ENCODE data around the gene PRDX6.

Gene PRDX6

GRCh38 chr1:173477286-173478093, at the start of gene PRDX6:
Gene PRDX6 (plus strand): TSS chr1:173477335. CDS start chr1:173477398, 63 bp downstream.
- TF ChIP-seq CTCF (conservative IDR thresholded peaks at IDR 0.05): no peak
- H3K27ac ChIP-seq: peak within 1 kb of the TSS; percentile 93

- H3K27ac ChIP-seq: peak overlapping the region; percentile 53
- peak; percentile 80 for TF ChIP-seq CTCF (conservative IDR thresholded peaks at IDR 0.05)
Measured at GRCh38 chr1:173429471-173430402, 47.4 kb upstream of the PRDX6 start.

- no peak for TF ChIP-seq CTCF (conservative IDR thresholded peaks at IDR 0.05)
- H3K27ac ChIP-seq: no peak overlapping the region; the same call in 1 of the 2 replicates
Measured at GRCh38 chr1:173430677-173431303, 46.3 kb upstream of the PRDX6 start.

GRCh38 chr1:173431304-173432045, 45.7 kb upstream of the PRDX6 start:
- H3K27ac ChIP-seq: peak overlapping the region; percentile 16; the same call in 1 of the 2 replicates

GRCh38 chr1:173432331-173432730, 44.8 kb upstream of the PRDX6 start:
- TF ChIP-seq CTCF (conservative IDR thresholded peaks at IDR 0.05): no peak
- H3K27ac ChIP-seq: no peak overlapping the region

More at GRCh38 chr1:173431304-173432045, 45.7 kb upstream of the PRDX6 start:
- peak; percentile 95 for TF ChIP-seq CTCF (conservative IDR thresholded peaks at IDR 0.05)

GRCh38 chr1:173433751-173434326, 43.3 kb upstream of the PRDX6 start:
- H3K27ac ChIP-seq: no peak overlapping the region
- TF ChIP-seq CTCF (conservative IDR thresholded peaks at IDR 0.05): no peak
